ENCODE data around the gene VEGFC.

- TF ChIP-seq POLR2AphosphoS5 (IDR thresholded peaks at IDR 0.05; ENCODE audit: low read depth, low read length) = no peak
- TF ChIP-seq CTCF (IDR thresholded peaks at IDR 0.05) = no peak
- TF ChIP-seq TCF7L2 (IDR thresholded peaks at IDR 0.05; ENCODE audit: low read depth, low read length) = no peak
These were observed 132.2 kb downstream of the VEGFC start for GRCh38 chr4:176660561-176660960.
